A673 (cell line): ENCODE measurements around the gene STK40. TPM values are rescaled to one million over a fixed set of nuclear protein-coding genes. Genes with fewer than 3 reads are reported as not detected.

Source experiments
- BruUV-seq: library from RNA; stranded (reverse); fragments of 400-500 nt; replicated peaks from 2 replicates; lab custom pipeline; 2021; lab: Mats Ljungman, UMichigan
- CTCF ChIA-PET: fragments of 300-600 bp; sonication (Branson Sonifier 250); formaldehyde crosslinking; loops from one replicate; lab custom pipeline; 2022; ENCODE audit warnings: antibody characterized with exemption; lab: Charles Lee
- POLR2A ChIA-PET: fragments of 300-600 bp; sonication (Branson Sonifier 250); formaldehyde crosslinking; loops from one replicate; lab custom pipeline; 2022; ENCODE audit warnings: antibody characterized with exemption; ENCODE audit not compliant: low non-redundant PET; lab: Charles Lee
- DNase-seq: peaks from one replicate; pipeline ENCODE4 v3.0.0-alpha.2; 2015; ENCODE audit warnings: low spot score
- H3K27ac ChIP-seq: fragments of 200-600 bp; sonication (generic); 2 replicates; pipeline ENCODE4 v1.5.1; 2016; ENCODE audit warnings: mixed run types, low read depth, mild to moderate bottlenecking, mixed read lengths, antibody characterized with exemption, low read length; ENCODE audit not compliant: poor library complexity, severe bottlenecking
- H3K27me3 ChIP-seq: fragments of 200-600 bp; sonication (generic); replicated peaks from 2 replicates; pipeline ENCODE4 v1.6.1; 2017; ENCODE audit warnings: mixed run types, low read depth, mild to moderate bottlenecking, mixed read lengths, antibody characterized with exemption, low read length; ENCODE audit not compliant: insufficient read depth, poor library complexity
- H3K36me3 ChIP-seq: fragments of 200-600 bp; sonication (generic); 2 replicates; pipeline ENCODE4 v1.6.1; 2016; ENCODE audit warnings: mixed run types, mild to moderate bottlenecking, mixed read lengths, antibody characterized with exemption, low read length; ENCODE audit not compliant: insufficient read depth, poor library complexity, severe bottlenecking
- H3K4me1 ChIP-seq: fragments of 200-600 bp; sonication (generic); 2 replicates; pipeline ENCODE4 v1.6.1; 2017; ENCODE audit warnings: mixed run types, mild to moderate bottlenecking, mixed read lengths, antibody characterized with exemption, low read length; ENCODE audit not compliant: insufficient read depth, poor library complexity, severe bottlenecking
- H3K4me3 ChIP-seq: fragments of 200-600 bp; sonication (generic); 2 replicates; pipeline ENCODE4 v1.5.1; 2016; ENCODE audit warnings: low read depth, mixed run types, mild to moderate bottlenecking, mixed read lengths, low read length; ENCODE audit not compliant: poor library complexity, severe bottlenecking
- H3K9me3 ChIP-seq: fragments of 200-600 bp; sonication (generic); 2 replicates; pipeline ENCODE4 v1.6.1; 2016; ENCODE audit warnings: mixed run types, low read depth, mild to moderate bottlenecking, mixed read lengths, antibody characterized with exemption, low read length; ENCODE audit not compliant: poor library complexity, severe bottlenecking
- CTCF ChIP-seq: fragments of 300-800, 200-600 bp; sonication (generic); conservative IDR thresholded peaks from 2 replicates; pipeline ENCODE4 v1.5.1; 2017; ENCODE audit warnings: low read depth, mild to moderate bottlenecking, antibody characterized with exemption, low read length, moderate library complexity, mixed read lengths
- EZH2 ChIP-seq: fragments of 200-600 bp; sonication (generic); IDR thresholded peaks from 2 replicates; pipeline ENCODE4 v1.6.1; 2017; ENCODE audit warnings: borderline replicate concordance, low read depth, mild to moderate bottlenecking, mixed read lengths, antibody characterized with exemption, low read length; ENCODE audit not compliant: poor library complexity, severe bottlenecking
- intact Hi-C: fragments of 100-400 bp; cut with micrococcal nuclease; formaldehyde crosslinking; loops from one replicate; pipeline ENCODE4 v1.10.0; 2022; ENCODE audit not compliant: unreplicated experiment
- total RNA-seq: library from RNA; stranded (reverse); gene quantifications from 2 replicates; pipeline ENCODE4 v1.2.3, GENCODE V29; 2021

Gene STK40
- total RNA-seq, 1 experiment from 2014 or later: 109 TPM

GRCh38 chr1:36297062-36297461 lies 88.7 kb downstream of the STK40 start:
- ChIA-PET CTCF (no interaction called here), POLR2A (no interaction called here)
- intact Hi-C loops: no loop called here
- Histone ChIP-seq H3K27me3 (no peaks in the 10 kb centered on the region), H3K9me3 (no peaks in the 10 kb centered on the region), H3K27ac (no peak overlapping the region), H3K36me3 (peaks cover 78% of the 10 kb centered on the region), H3K4me3 (no peak overlapping the region), H3K4me1 (peaks cover 9% of the 10 kb centered on the region)
- DNase-seq: no peak
- TF ChIP-seq CTCF (no peak), EZH2 (no peak)
- BruUV-seq: no TSS peak

GRCh38 chr1:36295390-36295789 lies 90.3 kb downstream of the STK40 start:
- TF ChIP-seq EZH2 (no peak), CTCF (no peak)
- intact Hi-C loops: no loop called here
- Histone ChIP-seq H3K27me3 (no peaks in the 10 kb centered on the region), H3K27ac (no peak overlapping the region), H3K4me1 (peaks cover 9% of the 10 kb centered on the region), H3K9me3 (no peaks in the 10 kb centered on the region), H3K36me3 (peaks cover 78% of the 10 kb centered on the region), H3K4me3 (no peak overlapping the region)
- DNase-seq: no peak
- BruUV-seq: no TSS peak
- POLR2A ChIA-PET: no interaction called here
- CTCF ChIA-PET: no interaction called here

Other genes with a start within 250 kb of the STK40 start
- gene TRAPPC3, start 236.4 kb downstream of the STK40 start, total RNA-seq: 86.5 and 86.6 TPM in 2 replicates
- gene MAP7D1, start 229.8 kb downstream of the STK40 start, total RNA-seq: 192 and 206 TPM in 2 replicates
- 133 and 143 TPM in 2 replicates for gene THRAP3, start 161.5 kb downstream of the STK40 start, total RNA-seq
- 2.9 and 4.0 TPM in 2 replicates for gene SH3D21, start 79.6 kb downstream of the STK40 start, total RNA-seq
- gene EVA1B, start 62.3 kb downstream of the STK40 start, total RNA-seq: 6.2 and 8.4 TPM in 2 replicates
- 60.7 and 68.0 TPM in 2 replicates for gene LSM10, start 12.0 kb upstream of the STK40 start, total RNA-seq
- 5.7 and 10.6 TPM in 2 replicates for gene OSCP1, start 64.5 kb upstream of the STK40 start, total RNA-seq
- 140 and 144 TPM in 2 replicates for gene MRPS15, start 78.5 kb upstream of the STK40 start, total RNA-seq
- gene CSF3R, start 97.0 kb upstream of the STK40 start, total RNA-seq: not detected in 2 replicates